ENCODE results near the gene TAPBPL.

- no peak for TF ChIP-seq GATA1 (IDR thresholded peaks at IDR 0.05; ENCODE audit: low read depth, low read length)
- peak; percentile 37 for TF ChIP-seq POLR2A (IDR thresholded peaks at IDR 0.05; ENCODE audit: low read length)
Observed at GRCh38 chr12:6426882-6427671, 24.8 kb upstream of the TAPBPL start.
